ENCODE results near the gene USP47. TPM values are rescaled to one million over a fixed set of nuclear protein-coding genes. Genes with fewer than 3 reads are reported as not detected.

The USP47 gene
- polyA plus RNA-seq, 1 donor from 2014 or later, result 92.6 TPM

DNA sequence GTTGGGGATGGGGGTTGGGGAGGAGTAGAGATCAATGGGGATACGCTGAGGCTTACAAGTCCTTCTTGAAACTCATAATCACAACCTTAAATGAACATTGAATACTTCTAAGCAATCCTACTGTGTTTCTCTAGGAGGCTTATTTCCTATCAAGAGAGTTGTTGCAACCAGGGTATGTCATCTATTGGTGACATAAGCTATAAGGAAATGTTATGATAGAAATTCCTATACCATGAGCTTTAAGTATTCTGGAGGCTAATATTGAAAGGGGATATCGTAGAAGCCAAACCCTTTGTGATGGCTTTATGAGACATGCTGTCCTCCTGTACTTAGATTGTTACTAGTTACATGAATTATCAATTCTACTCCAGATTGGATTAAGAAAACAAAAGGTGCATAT lies 93.8 kb downstream of the USP47 start:
- Histone ChIP-seq H2AFZ (ENCODE audit: low read depth, low read length) (no peak overlapping the region), H3K4me2 (ENCODE audit: low read length) (no peak overlapping the region), H3K27ac (ENCODE audit: low read length) (no peak overlapping the region), H3K9ac (ENCODE audit: low read length) (no peak overlapping the region), H3K9me2 (ENCODE audit: insufficient read depth, low read length) (no peaks in the 10 kb centered on the region), H3K36me3 (ENCODE audit: insufficient read depth, low read length) (peaks cover 20% of the 10 kb centered on the region), H3K4me3 (ENCODE audit: low read length) (no peak overlapping the region), H3F3A (ENCODE audit: insufficient read depth, low read length, poor library complexity, severe bottlenecking) (no peaks in the 10 kb centered on the region), H3K9me3 (ENCODE audit: low read length) (no peaks in the 10 kb centered on the region), H3K79me2 (replicated peaks; ENCODE audit: insufficient read depth, low read length) (no peaks in the 10 kb centered on the region), H3K27me3 (ENCODE audit: insufficient read depth, low read depth, low read length) (no peaks in the 10 kb centered on the region), H4K20me1 (ENCODE audit: insufficient read depth) (no peaks in the 10 kb centered on the region)
- TF ChIP-seq EP300 (conservative IDR thresholded peaks at IDR 0.05; ENCODE audit: poor library complexity, severe bottlenecking), result no peak
- TF ChIP-seq POLR2AphosphoS5 (IDR thresholded peaks at IDR 0.05), result no peak
- TF ChIP-seq SMC3 (conservative IDR thresholded peaks at IDR 0.05; ENCODE audit: poor library complexity), result no peak
- TF ChIP-seq TAF1 (IDR thresholded peaks at IDR 0.05; ENCODE audit: low read depth), result no peak
- TF ChIP-seq, protein P1, sequence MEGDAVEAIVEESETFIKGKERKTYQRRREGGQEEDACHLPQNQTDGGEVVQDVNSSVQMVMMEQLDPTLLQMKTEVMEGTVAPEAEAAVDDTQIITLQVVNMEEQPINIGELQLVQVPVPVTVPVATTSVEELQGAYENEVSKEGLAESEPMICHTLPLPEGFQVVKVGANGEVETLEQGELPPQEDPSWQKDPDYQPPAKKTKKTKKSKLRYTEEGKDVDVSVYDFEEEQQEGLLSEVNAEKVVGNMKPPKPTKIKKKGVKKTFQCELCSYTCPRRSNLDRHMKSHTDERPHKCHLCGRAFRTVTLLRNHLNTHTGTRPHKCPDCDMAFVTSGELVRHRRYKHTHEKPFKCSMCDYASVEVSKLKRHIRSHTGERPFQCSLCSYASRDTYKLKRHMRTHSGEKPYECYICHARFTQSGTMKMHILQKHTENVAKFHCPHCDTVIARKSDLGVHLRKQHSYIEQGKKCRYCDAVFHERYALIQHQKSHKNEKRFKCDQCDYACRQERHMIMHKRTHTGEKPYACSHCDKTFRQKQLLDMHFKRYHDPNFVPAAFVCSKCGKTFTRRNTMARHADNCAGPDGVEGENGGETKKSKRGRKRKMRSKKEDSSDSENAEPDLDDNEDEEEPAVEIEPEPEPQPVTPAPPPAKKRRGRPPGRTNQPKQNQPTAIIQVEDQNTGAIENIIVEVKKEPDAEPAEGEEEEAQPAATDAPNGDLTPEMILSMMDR (IDR thresholded peaks at IDR 0.05; ENCODE audit: poor library complexity, severe bottlenecking), result no peak
- TF ChIP-seq MXI1 (conservative IDR thresholded peaks at IDR 0.05; ENCODE audit: poor library complexity, severe bottlenecking), result no peak
- TF ChIP-seq, protein P2, sequence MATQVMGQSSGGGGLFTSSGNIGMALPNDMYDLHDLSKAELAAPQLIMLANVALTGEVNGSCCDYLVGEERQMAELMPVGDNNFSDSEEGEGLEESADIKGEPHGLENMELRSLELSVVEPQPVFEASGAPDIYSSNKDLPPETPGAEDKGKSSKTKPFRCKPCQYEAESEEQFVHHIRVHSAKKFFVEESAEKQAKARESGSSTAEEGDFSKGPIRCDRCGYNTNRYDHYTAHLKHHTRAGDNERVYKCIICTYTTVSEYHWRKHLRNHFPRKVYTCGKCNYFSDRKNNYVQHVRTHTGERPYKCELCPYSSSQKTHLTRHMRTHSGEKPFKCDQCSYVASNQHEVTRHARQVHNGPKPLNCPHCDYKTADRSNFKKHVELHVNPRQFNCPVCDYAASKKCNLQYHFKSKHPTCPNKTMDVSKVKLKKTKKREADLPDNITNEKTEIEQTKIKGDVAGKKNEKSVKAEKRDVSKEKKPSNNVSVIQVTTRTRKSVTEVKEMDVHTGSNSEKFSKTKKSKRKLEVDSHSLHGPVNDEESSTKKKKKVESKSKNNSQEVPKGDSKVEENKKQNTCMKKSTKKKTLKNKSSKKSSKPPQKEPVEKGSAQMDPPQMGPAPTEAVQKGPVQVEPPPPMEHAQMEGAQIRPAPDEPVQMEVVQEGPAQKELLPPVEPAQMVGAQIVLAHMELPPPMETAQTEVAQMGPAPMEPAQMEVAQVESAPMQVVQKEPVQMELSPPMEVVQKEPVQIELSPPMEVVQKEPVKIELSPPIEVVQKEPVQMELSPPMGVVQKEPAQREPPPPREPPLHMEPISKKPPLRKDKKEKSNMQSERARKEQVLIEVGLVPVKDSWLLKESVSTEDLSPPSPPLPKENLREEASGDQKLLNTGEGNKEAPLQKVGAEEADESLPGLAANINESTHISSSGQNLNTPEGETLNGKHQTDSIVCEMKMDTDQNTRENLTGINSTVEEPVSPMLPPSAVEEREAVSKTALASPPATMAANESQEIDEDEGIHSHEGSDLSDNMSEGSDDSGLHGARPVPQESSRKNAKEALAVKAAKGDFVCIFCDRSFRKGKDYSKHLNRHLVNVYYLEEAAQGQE (IDR thresholded peaks at IDR 0.05; ENCODE audit: borderline replicate concordance), result no peak
- no peak for TF ChIP-seq EZH2 (IDR thresholded peaks at IDR 0.05; ENCODE audit: borderline replicate concordance, insufficient read depth, low read length, poor library complexity, severe bottlenecking)
- no peak for TF ChIP-seq RAD21 (conservative IDR thresholded peaks at IDR 0.05)

DNA sequence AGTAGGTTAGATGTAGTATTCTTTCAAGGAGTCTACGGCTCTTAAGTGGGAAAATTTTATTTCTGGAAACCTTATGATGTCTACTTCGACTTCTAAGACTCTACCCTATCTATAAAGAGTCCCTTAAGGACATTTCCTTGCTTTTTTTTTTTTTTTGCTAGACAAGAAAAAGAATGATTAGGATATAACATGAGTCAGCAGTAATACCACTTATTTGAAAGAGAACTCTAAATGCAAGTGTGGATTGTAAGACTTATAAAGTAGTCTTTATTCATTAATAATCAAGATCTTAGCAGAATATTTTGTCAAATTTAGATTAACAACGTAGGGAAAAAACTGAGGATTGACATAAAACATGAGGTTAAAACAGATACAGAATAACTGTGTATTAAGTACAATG lies 95.7 kb downstream of the USP47 start:
- H3K36me3 ChIP-seq (ENCODE audit: insufficient read depth, low read length), result peaks cover 20% of the 10 kb centered on the region
- no peaks in the 10 kb centered on the region for H3K9me2 ChIP-seq (ENCODE audit: insufficient read depth, low read length)
- no peak overlapping the region for H3K4me3 ChIP-seq (ENCODE audit: low read length)
- no peak overlapping the region for H3K9ac ChIP-seq (ENCODE audit: low read length)
- H3F3A ChIP-seq (ENCODE audit: insufficient read depth, low read length, poor library complexity, severe bottlenecking), result no peaks in the 10 kb centered on the region
- H3K79me2 ChIP-seq (replicated peaks; ENCODE audit: insufficient read depth, low read length), result no peaks in the 10 kb centered on the region
- H3K27me3 ChIP-seq (ENCODE audit: insufficient read depth, low read depth, low read length), result no peaks in the 10 kb centered on the region
- H2AFZ ChIP-seq (ENCODE audit: low read depth, low read length), result no peak overlapping the region
- no peaks in the 10 kb centered on the region for H3K9me3 ChIP-seq (ENCODE audit: low read length)
- TF ChIP-seq, protein P2 (IDR thresholded peaks at IDR 0.05; ENCODE audit: borderline replicate concordance), result no peak
- TF ChIP-seq SMC3 (conservative IDR thresholded peaks at IDR 0.05; ENCODE audit: poor library complexity), result no peak
- no peak for TF ChIP-seq MXI1 (conservative IDR thresholded peaks at IDR 0.05; ENCODE audit: poor library complexity, severe bottlenecking)
- TF ChIP-seq EZH2 (IDR thresholded peaks at IDR 0.05; ENCODE audit: borderline replicate concordance, insufficient read depth, low read length, poor library complexity, severe bottlenecking), result no peak
- TF ChIP-seq POLR2AphosphoS5 (IDR thresholded peaks at IDR 0.05), result no peak
- no peak for TF ChIP-seq RAD21 (conservative IDR thresholded peaks at IDR 0.05)
- TF ChIP-seq, protein P1 (IDR thresholded peaks at IDR 0.05; ENCODE audit: poor library complexity, severe bottlenecking), result no peak
- TF ChIP-seq EP300 (conservative IDR thresholded peaks at IDR 0.05; ENCODE audit: poor library complexity, severe bottlenecking), result no peak
- no peak for TF ChIP-seq TAF1 (IDR thresholded peaks at IDR 0.05; ENCODE audit: low read depth)
- no peak overlapping the region for H3K27ac ChIP-seq (ENCODE audit: low read length)
- no peaks in the 10 kb centered on the region for H4K20me1 ChIP-seq (ENCODE audit: insufficient read depth)
- H3K4me2 ChIP-seq (ENCODE audit: low read length), result no peak overlapping the region
